ENCODE data around the gene ADGRD1.

Gene ADGRD1

DNA sequence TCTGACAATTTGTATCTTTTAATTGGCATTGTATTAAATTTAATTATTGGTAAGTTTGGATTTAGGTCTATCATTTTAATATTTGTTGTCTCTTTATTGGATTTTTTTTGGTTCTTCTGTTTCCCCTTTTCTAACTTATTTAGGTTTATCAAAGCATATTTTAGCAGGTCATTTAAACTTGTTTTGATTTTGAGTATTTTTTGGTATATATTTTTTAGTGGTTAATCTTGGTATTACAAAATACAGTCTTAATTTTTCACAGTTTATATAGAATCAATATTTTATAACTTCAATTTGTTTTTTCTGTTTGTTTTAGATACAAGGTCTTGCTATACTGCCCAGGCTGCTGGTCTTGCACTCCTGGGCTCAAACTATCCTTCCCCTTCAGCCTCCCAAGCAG is 15.5 kb upstream of the ADGRD1 start:
- no peak for DNase-seq

DNA sequence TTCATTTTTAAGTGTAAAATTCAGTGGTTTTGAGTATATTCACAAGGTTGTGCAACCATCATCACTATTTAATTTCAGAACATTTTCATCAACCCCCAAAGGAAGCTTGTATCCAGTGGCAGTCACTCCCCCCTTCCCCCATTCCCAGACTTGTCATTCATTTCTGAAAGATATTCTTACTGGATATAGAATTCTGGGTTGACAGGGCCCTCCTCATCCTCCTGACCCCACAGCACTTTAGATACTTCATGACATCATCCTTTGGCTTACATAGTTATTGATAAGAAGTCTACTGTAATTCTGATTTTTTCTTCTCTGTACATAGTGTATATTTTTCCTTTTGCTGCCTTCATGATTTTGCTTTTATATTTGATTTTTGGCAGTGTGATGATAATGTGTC is 8.8 kb upstream of the ADGRD1 start:
- no peak for DNase-seq

DNA sequence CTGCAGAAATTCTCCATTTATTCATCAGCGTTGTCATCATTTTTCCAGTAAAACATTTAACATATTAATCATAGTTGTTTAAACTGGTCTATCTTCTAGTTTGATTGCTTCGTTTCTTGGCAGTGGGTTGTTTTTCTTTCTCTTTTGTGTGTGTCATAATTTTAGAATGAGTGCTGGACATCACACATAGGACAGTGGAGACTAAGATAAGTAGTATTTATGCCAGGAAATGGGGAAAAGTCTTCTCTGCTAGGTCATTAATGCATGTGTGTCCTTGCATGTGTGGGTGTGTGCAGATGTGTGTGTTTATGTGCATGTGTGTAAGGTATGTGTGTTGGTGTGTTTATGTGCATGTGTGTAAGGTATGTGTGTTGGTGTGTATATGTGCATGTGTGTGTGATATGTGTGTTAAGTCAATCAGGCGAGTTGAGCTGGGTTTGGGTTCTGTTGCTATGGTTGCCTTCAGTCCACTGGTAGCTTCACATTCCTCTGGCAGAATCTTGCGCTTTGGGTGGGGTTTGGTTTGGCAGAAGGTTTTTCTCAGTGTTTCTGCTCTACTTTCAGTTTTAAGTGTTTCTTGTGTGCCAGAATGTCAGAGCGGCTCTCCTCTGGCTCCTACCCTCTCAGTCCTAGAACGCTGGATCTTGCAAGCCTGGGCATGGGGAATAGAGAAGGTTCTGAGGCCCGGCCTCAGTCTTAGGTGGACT is 7.8 kb upstream of the ADGRD1 start:
- no peak for DNase-seq

DNA sequence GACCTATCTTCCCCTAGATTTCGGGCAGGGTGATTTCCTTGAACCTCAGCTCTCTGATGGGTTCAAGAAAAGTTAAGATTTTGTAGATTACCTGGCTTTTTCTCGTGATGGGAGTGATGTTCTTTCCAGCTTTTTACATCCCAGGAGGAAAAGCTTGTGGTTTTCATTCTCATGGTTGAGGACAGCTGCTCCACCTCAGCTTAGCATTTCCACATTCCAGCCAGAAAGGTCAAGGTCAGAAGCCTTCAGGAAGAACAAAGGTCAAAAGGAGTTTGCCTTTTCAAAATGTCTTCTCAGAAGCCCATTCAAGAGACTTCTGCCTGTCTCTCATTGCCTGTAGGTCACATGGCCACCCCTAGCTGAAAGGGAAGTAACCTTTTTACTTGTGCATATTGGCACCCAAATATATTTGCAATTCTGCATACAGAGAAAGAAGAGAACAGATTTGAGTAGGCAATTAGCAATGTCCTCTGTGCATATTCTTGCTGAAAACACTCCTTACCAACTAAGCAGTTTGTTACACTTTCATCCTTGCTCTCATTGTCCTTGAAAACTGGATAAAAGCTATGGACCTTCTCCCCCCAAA is 6.6 kb upstream of the ADGRD1 start:
- no peak for DNase-seq

DNA sequence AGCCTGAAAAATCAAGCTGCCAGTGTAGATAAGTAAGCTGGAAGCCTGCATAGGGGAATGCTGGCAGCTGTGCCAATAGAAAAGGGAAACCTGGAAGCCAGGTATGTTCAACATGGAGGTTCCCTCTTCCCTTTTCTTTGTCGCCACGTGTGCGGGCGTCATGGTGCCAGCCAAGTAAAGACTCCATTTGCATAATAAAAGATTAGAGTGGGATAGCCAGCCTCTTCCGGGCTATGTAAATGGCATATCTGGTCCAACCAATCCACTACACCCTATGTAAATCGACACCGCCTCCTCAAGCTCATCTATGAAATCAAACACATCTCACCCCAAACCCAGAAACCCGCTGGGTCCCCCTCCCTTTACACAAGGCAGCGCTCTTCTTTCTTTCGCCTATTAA is 5.6 kb upstream of the ADGRD1 start:
- DNase-seq: no peak

DNA sequence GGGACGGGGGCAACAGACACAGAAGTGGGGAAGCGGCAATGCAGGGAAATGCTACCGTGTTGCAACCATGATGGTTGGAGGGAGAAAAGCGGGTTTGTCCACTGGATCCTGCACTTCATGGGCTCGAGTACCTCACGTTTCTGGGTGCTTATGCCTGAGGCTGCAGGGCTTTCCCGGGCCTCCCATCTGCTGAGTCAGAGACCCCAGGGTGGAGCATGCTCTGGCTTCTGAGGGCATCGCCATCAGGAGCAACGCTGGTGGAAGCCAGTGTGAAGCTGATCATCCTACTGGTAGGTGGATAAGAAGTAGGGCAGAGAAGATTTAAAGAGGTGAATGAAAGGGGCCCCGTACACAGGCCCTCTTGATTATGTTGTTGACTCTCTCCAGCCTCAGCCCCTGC is 5.0 kb upstream of the ADGRD1 start:
- DNase-seq: no peak

DNA sequence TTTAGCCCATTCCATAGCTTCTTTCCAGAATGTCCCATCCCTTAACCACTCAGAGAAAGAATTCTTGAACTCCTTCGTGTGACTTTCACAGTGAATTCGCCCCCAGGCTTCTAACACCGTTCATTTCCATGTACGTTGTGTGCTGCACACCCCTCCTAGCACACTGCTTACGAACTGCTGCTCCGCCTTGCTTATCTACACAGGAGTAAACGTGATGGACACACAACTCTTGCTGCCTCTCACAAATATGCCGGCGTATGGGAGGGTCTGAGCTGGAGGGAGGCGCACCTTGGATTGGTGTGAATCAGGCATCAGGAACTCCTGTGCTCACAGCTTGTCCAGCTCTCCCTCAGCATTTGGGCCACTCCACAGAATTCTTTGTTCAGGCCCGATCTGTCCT is 3.9 kb upstream of the ADGRD1 start:
- DNase-seq: no peak

DNA sequence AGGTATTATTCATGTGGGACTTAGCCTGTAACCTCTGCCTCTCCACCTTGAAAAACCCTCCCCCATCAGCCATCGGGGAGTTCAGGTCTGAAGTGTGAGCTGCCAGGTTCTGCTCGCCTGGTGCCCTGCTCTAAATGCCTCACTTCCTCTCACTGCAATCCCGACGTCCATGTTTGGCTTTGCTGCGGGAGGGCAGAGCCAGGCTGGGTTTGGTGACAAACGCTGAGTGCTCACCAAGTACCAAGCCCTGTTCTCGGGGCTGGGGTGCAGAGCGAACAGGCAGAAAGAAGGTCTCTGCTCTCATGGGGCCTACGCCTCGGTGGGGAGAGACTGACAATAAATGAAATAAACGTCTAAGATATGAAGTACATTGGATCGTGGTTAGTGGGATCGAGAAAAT is 2.1 kb upstream of the ADGRD1 start:
- no peak for DNase-seq

DNA sequence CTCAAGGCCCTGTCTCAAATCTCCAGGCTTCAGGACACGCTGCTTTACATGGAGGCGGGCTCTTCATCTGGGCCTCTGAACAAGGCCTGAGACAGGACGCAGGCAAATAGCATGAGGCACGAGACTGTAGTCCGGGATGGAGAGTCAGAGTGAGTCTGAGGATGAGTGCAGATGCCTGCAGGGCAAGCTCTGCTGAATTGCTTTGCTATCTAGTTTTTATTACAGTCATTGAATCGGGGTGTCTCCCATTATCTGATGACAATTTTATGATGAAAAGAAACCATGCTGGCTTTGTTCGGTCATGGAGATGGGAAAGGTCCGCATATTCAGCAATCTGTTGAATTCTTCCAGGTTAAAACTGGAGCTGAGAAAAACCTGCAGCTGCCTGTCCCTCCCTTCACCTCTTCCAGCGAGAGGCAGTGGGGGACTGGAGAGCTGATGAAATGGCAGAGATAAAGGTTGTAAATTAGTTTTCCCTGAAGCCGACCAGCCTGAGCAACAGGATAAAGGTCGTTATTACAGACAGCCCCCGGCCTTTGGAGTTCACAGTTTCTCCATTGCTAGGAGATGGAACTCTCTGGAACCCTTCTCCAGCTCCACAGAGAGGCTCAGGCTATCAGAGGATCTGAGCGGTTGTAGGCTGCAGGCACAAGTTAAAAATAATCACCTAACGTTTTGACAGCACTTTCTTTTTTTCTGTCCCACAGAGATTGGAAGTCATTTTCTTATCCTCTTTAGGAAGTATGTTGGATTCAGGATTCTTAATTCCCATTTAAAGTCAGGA is 1.3 kb upstream of the ADGRD1 start:
- no peak for DNase-seq

DNA sequence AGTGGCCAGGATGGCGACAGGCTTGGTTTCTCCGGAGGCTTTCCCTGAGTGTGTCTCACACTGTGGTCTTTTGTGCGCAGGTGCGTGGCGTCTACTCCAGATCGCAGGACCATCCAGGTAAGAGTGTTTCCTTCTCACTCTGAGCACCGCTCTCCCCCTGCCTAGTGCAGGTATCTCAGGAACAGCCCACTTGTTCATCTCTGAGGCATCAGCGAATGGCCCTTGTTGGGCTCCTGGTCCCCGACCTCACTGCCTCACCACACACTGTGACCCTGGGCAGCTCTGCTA is 781 bp downstream of the ADGRD1 start:
- no peak for DNase-seq

DNA sequence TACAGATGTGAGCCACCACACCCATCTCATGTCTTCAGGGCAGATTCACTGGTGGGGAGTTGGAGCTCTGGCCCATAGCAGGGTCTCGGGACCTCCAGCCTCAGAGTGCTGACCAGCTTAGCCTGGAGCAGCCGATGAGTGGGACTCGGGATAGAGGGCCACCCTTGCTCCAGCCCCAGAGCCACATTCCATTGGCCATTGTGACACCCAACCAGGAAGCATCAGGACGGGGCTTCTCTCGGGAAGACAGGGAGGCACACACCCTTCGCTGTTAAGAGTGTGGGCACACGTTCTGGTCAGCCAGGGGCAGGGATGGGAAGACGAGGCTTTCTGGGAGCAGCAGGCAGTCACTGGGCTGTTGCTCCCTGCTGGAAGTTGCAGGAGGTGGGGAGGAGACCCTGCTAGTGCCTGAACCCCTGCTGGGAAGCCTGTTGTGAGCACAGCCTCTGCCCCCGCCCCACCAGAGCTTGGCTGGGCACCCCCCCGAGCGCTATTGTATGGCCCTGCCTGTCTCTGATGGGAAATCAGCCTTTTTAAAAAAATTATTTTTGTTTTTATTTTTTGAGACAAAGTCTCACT is 1.6 kb downstream of the ADGRD1 start:
- DNase-seq: no peak

DNA sequence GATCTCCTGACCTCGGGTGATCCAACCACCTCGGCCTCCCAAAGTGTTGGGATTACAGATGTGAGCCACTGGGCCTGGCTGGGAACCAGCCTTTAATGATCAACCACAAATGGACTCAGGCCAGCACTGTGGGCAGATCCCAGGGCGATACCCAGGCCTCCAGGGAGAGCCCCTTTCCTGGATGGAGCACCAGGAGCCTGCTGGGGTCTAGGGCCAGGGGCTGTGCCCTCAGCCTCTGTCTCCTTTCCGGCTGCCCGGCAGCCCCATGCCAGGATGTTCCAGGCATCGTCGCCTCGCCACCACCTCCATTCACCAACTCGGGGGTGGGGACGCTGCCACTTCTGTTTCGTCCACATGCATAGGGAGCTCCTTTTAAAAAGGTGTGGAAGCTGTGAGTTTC is 2.3 kb downstream of the ADGRD1 start:
- DNase-seq: no peak

DNA sequence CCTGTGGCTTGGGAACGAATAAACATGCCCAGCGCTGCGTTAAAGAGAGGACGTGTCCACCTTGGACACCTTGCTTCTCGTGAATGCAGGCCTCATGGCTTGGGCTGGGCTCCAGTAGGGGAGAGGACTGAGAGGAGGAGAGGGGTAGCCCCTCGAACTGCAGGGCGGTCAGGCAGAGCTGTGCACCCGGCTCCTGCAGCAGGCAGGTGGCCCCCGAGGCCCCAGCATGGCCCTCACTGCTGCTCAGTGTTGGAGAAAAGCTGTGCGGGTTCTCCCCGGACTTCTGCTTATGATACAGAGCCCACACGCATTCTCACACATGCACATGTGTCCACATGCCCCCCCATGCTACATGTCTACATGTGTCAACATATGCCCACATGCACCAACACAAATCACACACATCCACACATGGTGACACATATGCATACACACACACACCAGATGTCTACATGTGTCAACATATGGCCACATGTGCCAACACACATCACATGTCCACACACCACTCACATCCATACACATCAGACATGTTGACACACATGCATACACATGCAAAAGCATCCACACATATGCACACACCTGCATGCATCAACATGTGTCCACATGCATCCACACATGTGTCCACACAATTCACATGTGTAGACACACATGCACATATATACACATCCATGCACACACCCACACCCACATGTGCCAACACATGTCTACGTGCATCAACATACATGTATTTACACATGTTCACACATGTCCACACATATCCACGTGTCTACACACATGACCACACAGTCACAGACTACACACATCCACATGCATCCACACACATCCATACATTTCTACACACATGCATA is 3.0 kb downstream of the ADGRD1 start:
- DNase-seq: no peak

DNA sequence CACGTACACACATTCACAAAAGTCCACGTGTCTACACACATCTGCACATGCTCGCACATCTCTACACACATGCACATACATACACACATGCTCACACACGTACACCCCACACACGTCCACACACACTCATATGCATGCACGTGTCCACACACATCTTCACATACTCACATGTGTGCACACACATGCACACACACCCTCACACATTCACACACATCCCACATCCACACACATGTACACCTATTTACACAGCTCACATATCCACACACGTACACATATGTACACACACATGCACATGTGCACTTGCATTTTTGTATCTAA is 3.6 kb downstream of the ADGRD1 start:
- DNase-seq: no peak

DNA sequence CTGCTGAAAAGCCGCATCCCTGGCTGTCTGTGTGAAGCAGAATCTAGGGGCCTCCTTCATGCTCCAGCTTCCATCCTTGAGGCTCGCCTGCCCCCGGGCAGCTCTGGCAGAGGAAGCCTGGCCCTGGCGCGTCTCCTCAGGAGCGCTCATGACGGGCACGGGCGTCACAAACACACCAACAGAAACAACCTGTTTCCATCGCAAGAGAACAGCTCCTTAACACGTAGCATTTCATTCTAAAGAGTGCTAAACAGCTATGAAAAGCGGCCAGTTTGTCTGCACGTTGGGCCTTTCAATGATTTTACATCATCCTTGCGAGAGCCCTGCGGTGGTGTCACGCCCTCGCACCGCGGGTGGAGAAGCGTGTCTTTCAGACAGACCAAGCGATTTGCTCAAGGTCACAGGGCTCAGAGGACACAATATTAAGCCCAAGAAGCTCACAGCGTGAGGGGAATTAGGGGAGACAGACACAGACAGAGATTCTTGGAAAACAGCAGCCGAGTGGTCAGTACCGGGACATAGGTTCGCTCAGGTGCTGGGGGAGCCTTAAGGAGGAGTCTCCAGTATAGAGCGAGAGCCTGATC is 4.9 kb downstream of the ADGRD1 start:
- no peak for DNase-seq

DNA sequence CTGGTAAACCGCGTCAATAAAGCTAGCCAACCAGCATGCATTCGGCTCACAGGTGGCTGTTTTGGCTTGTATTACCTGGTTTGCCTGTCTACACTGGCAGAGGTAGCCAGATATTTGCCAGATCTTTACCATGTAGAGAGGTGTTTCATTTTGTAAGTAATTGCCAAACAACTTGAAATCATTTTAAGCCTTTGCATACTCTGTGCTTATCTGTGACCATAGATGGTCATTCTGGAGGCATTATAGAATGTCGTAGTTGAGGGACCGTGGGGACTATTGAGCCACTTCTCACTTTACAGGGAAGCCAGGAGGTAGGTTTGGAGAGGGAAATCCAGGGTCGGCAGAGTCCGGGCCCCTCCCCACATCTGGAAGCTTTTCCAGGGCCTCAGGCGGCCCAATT is 5.9 kb downstream of the ADGRD1 start:
- no peak for DNase-seq

DNA sequence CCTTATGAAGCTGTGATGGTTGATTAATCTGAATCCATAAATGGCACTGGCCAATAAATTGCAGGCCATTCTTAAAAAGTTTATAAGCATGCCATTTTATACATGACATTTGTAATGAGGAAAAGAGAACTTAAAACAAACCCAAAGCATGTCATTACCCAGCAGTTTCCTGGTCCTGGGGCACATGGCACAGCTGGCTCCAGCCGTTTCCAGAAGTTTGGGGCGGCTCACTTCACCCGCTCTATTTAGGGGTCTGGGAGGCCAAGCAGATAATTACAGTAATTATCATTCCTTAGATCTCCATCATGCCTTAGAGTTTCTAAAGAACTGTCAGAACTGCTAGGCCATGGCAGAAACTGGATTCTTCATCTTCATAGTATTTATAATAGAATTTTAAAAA is 6.4 kb downstream of the ADGRD1 start:
- no peak for DNase-seq

DNA sequence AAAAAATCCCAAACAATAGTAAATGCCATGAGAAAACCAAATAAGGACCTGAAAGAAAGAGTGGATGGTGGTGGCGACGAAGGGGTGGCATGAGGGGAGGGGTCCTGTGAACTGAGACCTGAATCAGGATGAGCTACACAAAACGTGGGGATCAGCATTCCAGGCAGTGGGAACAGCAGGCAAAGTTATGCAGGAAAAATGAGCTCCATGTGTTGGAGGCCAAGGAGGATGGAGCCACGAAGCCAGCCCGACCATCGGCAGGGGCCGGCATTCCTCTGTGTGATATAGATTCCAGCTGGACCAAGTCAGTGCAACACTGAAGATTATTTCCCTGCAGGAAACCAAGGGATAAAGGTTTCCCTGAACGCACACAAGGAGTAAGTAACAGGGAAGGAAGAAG is 7.1 kb downstream of the ADGRD1 start:
- DNase-seq: no peak

DNA sequence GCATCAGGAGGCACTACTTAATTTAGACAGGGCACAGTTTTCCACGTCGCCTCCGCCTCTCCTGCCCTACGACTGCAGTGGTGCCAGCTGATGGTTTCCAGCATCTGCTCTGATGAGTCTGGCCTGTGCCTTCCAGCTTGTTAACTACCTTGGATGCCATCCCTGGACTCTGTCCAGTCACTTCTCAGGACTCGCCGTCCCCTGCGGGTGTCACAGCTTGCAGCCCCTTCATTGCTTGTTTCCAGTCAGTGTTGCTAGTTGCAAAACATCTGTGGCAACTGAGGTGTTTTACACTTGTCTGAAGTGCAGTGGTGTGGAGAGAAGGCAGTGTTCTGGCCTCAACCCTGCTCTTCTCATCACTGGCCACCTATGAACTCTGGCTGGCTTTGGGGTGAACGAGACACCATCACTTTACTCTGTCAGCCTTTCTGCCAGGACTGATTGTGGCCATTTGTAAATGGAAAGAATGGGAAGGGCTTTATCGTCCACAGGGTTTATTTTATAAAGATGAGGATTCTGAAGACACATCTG is 8.3 kb downstream of the ADGRD1 start:
- no peak for DNase-seq

DNA sequence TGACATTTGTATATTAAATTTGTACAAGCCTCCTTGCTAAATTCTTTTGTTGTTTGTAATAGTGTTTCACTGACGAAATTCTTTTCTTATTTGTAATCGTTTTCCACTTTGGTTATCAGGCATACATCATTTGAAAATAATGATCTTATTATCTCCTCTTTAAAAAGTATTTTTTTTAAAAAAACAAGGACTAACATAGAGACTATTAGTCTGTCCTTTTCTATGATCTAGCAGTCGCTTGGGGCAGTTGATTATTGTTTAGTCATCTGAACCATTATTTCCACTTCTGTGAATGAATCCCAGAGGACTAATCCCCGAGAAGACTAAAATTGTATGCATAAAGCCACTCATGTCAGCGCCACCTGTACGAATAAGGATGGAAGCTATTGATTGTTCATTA is 11.5 kb downstream of the ADGRD1 start:
- DNase-seq: no peak

DNA sequence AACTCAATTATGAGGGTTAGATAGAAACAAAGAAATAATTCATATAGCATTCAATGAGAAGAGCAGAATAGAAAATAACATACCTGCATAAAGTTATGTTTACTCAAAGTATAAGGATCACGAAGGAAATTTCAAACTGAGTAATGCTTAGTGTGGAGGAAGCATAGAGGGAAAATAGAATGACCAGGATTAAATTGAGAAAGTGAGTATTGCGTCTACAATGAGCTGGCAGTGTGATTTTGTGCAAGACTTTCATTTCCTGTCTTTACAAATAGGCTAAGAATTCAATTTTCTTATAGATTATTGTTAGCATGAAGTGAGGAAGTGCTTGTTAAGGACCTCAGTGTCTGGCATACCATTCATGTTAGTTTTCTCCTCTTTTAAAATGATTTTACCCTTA is 12.0 kb downstream of the ADGRD1 start:
- DNase-seq: no peak

DNA sequence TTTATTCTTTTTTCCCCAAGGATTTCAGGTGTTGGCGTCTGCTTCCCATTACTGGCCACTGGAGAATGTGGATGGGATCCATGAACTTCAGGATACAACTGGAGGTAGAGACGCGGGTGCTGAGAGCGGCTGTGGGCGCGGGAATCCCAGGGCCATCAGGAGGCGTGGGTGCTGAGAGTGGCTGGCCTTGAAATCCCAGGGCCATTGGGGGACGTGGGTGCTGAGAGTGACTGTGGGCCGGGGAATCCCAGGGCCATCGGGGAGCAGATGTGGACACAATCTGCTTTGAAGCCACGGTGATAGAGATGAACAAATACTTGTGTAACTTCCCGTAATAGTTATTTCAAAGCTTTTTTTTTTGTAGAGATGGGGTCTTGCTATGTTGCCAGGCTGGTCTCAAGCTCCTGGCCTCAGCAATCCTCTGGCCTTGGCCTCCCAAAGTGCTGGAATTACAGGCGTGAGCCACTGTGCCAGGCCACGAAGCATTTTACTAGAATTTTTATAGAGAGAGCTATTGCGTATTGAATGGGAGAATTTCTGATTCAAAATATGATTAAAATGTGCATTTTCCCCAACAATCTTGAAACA is 12.8 kb downstream of the ADGRD1 start:
- no peak for DNase-seq
